HEK293T (cell line): Measurements from ENCODE around the gene SLC5A1.

ENCODE experiments used
- CTCF ChIA-PET: fragments of 350-600 bp; formaldehyde crosslinking; extraction: SDS; loops from one replicate; lab custom pipeline; 2021; ENCODE audit warnings: antibody characterized with exemption, inconsistent platforms; lab: Yijun Ruan, JAX
- POLR2A ChIA-PET: fragments of 350-600 bp; formaldehyde crosslinking; extraction: SDS; loops from one replicate; lab custom pipeline; 2020; ENCODE audit warnings: antibody characterized with exemption, inconsistent platforms; lab: Yijun Ruan, JAX
- DNase-seq: peaks from one replicate; pipeline ENCODE4 v3.0.0; 2012; ENCODE audit warnings: mixed read lengths; ENCODE audit errors: extremely low spot score
- ARNT ChIP-seq: fragments of 450-650 bp; IDR thresholded peaks from 2 replicates; pipeline ENCODE4 v1.6.1; 2017; ENCODE audit warnings: mild to moderate bottlenecking
- BHLHE40 ChIP-seq: fragments of 450-650 bp; IDR thresholded peaks from 2 replicates; pipeline ENCODE4 v1.6.1; 2016; ENCODE audit warnings: mild to moderate bottlenecking, moderate library complexity, borderline replicate concordance
- CTBP1 ChIP-seq: fragments of 450-650 bp; IDR thresholded peaks from 2 replicates; pipeline ENCODE4 v1.6.1; 2016; ENCODE audit warnings: borderline replicate concordance
- ELF4 ChIP-seq: fragments of 450-650 bp; IDR thresholded peaks from 2 replicates; pipeline ENCODE4 v1.6.1; 2017; ENCODE audit warnings: antibody characterized with exemption
- FOXA1 ChIP-seq: fragments of 450-650 bp; IDR thresholded peaks from 2 replicates; pipeline ENCODE4 v1.6.1; 2016; ENCODE audit warnings: mild to moderate bottlenecking
- FOXK2 ChIP-seq: fragments of 450-650 bp; IDR thresholded peaks from 2 replicates; pipeline ENCODE4 v1.6.1; 2016; ENCODE audit warnings: mild to moderate bottlenecking
- FOXM1 ChIP-seq: fragments of 450-650 bp; IDR thresholded peaks from 2 replicates; pipeline ENCODE4 v1.6.1; 2017; ENCODE audit warnings: mild to moderate bottlenecking, borderline replicate concordance
- HDGF ChIP-seq: fragments of 450-650 bp; IDR thresholded peaks from 2 replicates; pipeline ENCODE4 v1.6.1; 2017; ENCODE audit warnings: antibody characterized with exemption, borderline replicate concordance
- L3MBTL2 ChIP-seq: fragments of 450-650 bp; conservative IDR thresholded peaks from 2 replicates; pipeline ENCODE4 v1.6.1; 2016; ENCODE audit warnings: mild to moderate bottlenecking
- LEF1 ChIP-seq: fragments of 450-650 bp; IDR thresholded peaks from 2 replicates; pipeline ENCODE4 v1.6.1; 2017; ENCODE audit warnings: mild to moderate bottlenecking, borderline replicate concordance
- NFRKB ChIP-seq: fragments of 450-650 bp; IDR thresholded peaks from 2 replicates; pipeline ENCODE4 v1.6.1; 2016; ENCODE audit warnings: mild to moderate bottlenecking, moderate library complexity
- PKNOX1 ChIP-seq: fragments of 450-650 bp; IDR thresholded peaks from 2 replicates; pipeline ENCODE4 v1.6.1; 2016
- SP1 ChIP-seq: fragments of 450-650 bp; IDR thresholded peaks from 2 replicates; pipeline ENCODE4 v1.6.1; 2017
- SUZ12 ChIP-seq: fragments of 450-650 bp; IDR thresholded peaks from 2 replicates; pipeline ENCODE4 v1.6.1; 2016; ENCODE audit warnings: mild to moderate bottlenecking
- TARDBP ChIP-seq: fragments of 450-650 bp; IDR thresholded peaks from 2 replicates; pipeline ENCODE4 v1.6.1; 2016
- ZNF384 ChIP-seq: fragments of 450-650 bp; IDR thresholded peaks from 2 replicates; pipeline ENCODE4 v1.6.1; 2016

SLC5A1 gene

GRCh38 chr22:32024796-32025195 lies 18.3 kb upstream of the SLC5A1 start:
- CTCF ChIA-PET: no interaction called here
- no peak for DNase-seq
- no peak for TF ChIP-seq ARNT
- no peak for TF ChIP-seq L3MBTL2
- no peak for TF ChIP-seq TARDBP
- no peak for TF ChIP-seq SP1
- TF ChIP-seq ZNF384: no peak
- no peak for TF ChIP-seq SUZ12
- TF ChIP-seq FOXA1: no peak
- TF ChIP-seq LEF1: no peak
- TF ChIP-seq BHLHE40: no peak
- TF ChIP-seq ELF4: no peak
- no peak for TF ChIP-seq NFRKB
- no peak for TF ChIP-seq PKNOX1
- no peak for TF ChIP-seq FOXM1
- no peak for TF ChIP-seq HDGF
- no peak for TF ChIP-seq FOXK2
- TF ChIP-seq CTBP1: no peak
- POLR2A ChIA-PET: no interaction called here

GRCh38 chr22:32030518-32031247 lies 12.4 kb upstream of the SLC5A1 start:
- CTCF ChIA-PET: no interaction called here
- no peak for DNase-seq
- POLR2A ChIA-PET: interaction anchor here (0.9 kb wide), 1 partner anchor 39 kb away, joined by 3 read pairs; no protein-coding TSS in a partner anchor
- TF ChIP-seq NFRKB: no peak
- TF ChIP-seq FOXA1: no peak
- no peak for TF ChIP-seq BHLHE40
- TF ChIP-seq PKNOX1: no peak
- no peak for TF ChIP-seq ELF4
- no peak for TF ChIP-seq FOXM1
- TF ChIP-seq HDGF: no peak
- no peak for TF ChIP-seq SP1
- TF ChIP-seq L3MBTL2: no peak
- no peak for TF ChIP-seq LEF1
- no peak for TF ChIP-seq ARNT
- no peak for TF ChIP-seq FOXK2
- no peak for TF ChIP-seq SUZ12
- TF ChIP-seq TARDBP: no peak
- TF ChIP-seq CTBP1: no peak
- no peak for TF ChIP-seq ZNF384

GRCh38 chr22:32031466-32031865 lies 11.6 kb upstream of the SLC5A1 start:
- no peak for DNase-seq
- ChIA-PET CTCF (no interaction called here), POLR2A (interaction anchor here (0.9 kb wide), 1 partner anchor 38 kb away, joined by 3 read pairs; no protein-coding TSS in a partner anchor)
- TF ChIP-seq FOXK2 (no peak), FOXA1 (no peak), L3MBTL2 (no peak), HDGF (no peak), ARNT (no peak), BHLHE40 (no peak), CTBP1 (no peak), LEF1 (no peak), ZNF384 (no peak), ELF4 (no peak), FOXM1 (no peak), SUZ12 (no peak), PKNOX1 (no peak)

GRCh38 chr22:32034275-32034674 lies 8.8 kb upstream of the SLC5A1 start:
- ChIA-PET CTCF (no interaction called here), POLR2A (no interaction called here)
- TF ChIP-seq FOXK2: no peak
- no peak for TF ChIP-seq FOXM1
- no peak for TF ChIP-seq ARNT
- no peak for TF ChIP-seq BHLHE40
- no peak for TF ChIP-seq ELF4
- no peak for TF ChIP-seq PKNOX1
- no peak for TF ChIP-seq LEF1
- TF ChIP-seq CTBP1: no peak
- TF ChIP-seq SUZ12: no peak
- no peak for TF ChIP-seq TARDBP
- no peak for TF ChIP-seq NFRKB
- TF ChIP-seq FOXA1: no peak
- no peak for TF ChIP-seq SP1
- no peak for TF ChIP-seq L3MBTL2
- no peak for TF ChIP-seq HDGF
- TF ChIP-seq ZNF384: no peak
- no peak for DNase-seq

- TF ChIP-seq CTBP1: no peak
- no peak for TF ChIP-seq FOXM1
- no peak for TF ChIP-seq PKNOX1
- no peak for TF ChIP-seq TARDBP
- TF ChIP-seq LEF1: no peak
- TF ChIP-seq SUZ12: no peak
- POLR2A ChIA-PET: no interaction called here
- no peak for DNase-seq
- CTCF ChIA-PET: no interaction called here
These were observed 5.8 kb upstream of the SLC5A1 start for GRCh38 chr22:32037236-32037635.
